ENCODE data around the gene TIMM13. TPM values are rescaled to one million over a fixed set of nuclear protein-coding genes. Genes with fewer than 3 reads are reported as not detected.

The TIMM13 gene
- total RNA-seq, 1 experiment from 2014 or later, result 52.9 TPM

DNA sequence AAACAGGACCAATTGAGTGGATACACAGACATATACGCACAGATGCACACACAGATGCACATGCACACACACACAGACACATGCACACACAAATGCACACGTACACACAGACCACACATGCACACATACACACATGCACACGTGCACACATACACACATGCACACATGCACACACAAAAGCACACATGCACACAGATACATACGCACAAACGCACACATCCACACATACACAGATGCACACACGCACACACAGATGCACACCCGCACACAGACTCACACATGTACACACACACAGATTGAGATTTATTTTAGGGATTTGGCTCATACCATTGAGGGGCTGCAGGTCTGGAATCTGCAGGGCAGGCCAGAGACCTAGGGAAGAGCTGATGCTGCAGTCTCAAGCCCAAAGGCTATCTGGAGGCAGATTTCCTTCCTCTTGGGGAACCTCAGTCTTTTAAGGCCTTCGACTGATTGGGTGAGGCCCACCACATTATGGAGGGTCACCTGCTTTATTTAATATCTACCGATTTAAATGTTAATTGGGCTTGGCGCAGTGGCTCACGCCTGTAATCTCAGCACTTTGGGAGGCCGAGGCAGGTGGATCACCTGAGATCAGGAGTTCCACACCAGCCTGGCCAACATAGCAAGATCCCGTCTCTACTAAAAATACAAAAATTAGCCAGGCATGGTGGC is 44.7 kb downstream of the TIMM13 start:
- no peak for DNase-seq (ENCODE audit: low read depth)

DNA sequence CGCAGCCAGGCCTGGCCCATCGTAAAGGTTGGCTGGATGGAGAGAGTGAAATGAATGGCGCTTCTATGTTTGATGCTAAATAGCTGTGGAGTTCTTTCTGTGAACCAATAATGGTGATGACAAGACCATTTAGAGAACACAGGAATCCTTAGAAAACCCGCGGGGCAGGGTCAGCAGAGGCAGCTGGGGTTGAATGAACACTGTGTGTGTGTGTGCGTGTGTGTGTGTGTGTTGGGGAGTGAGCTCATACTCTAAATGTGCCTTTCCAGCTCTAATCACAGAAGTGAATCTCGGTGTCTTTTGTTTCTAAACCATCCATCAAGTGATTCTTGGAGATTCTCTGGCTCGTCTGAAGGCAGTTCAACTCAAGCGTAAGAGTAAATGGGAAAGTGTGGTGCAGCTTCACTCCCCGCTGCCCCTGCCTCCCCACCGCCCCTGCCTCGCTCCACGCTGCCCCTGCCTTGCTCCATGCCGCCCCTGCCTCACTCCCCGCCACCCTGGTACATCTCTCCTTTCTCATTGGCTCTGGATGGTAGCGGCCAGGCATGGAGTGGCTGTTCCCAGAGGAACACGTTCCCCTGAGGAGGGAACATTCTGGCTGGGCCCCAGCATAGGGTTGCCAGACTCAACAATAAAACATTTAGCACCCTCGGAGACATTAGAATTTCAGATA is 46.1 kb downstream of the TIMM13 start:
- peak; percentile 29 for DNase-seq (ENCODE audit: low read depth)

DNA sequence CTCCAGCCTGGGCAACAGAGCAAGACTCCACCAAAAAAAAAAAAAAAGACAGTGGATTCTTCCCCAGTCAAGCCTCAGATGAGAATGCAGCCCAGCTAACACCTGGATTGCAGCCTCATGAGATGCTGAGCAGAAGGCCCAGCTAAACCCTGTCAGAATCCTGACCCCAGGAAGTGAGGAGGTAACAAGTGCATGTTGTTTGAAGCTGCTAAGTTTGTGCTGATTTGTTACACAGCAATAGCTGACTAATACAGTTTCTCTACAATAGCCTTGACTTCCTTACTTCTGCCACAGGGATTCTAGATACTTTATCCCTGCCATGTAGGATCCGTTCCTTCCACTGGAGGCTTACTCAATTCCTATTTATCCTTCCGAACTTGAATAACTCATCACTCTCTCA is 46.8 kb downstream of the TIMM13 start:
- DNase-seq (ENCODE audit: low read depth), result no peak

DNA sequence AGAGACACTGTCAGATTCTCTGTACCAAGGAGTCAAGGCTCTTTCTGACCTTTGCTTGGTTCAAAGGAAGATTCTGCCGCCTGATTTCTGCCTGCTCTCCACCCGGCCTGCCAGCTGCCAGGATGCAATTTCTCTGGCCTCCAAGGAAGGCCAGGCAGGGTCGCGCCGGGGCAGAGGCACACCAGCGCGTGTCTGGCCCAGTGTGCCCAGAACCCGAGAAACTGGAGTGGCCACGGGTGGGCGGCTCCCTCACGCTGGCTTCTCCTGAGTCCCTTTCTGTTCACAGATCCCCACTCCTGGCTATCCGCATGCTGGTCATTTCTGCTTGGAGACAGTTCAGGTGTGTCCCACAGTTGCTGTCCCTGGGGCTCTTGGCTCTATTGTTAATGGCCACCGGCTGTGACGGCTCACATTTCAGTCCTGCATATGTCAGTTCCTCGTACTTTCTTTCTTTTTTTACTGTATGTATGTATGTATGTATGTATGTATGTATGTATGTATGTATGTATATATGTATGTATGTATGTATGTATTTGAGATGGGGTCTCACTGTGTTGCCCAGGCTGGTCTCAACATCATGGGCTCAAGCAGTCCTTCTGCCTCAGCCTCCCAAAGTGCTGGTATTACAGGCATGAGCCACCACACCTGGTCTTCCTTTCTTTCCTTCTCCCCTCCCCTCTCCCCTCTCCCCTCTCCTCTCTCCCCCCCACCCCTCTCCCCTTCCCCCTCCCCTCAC is 50.4 kb downstream of the TIMM13 start:
- no peak for DNase-seq (ENCODE audit: low read depth)

Other genes starting within 250 kb of the TIMM13 start
- gene PLEKHJ1, start 191.3 kb downstream of the TIMM13 start, total RNA-seq (2014; rRNA removed), result 92.4 and 100 TPM in 2 replicates
- 31.7 and 41.6 TPM in 2 replicates for gene SF3A2, start 190.8 kb downstream of the TIMM13 start, total RNA-seq (2014; rRNA removed)
- gene AMH, start 178.3 kb downstream of the TIMM13 start, total RNA-seq (2014; rRNA removed), result 13.8 and 14.1 TPM in 2 replicates
- gene JSRP1, start 171.2 kb downstream of the TIMM13 start, total RNA-seq (2014; rRNA removed), result 219 TPM in 2 replicates
- gene PEAK3, start 145.4 kb downstream of the TIMM13 start, total RNA-seq (2014; rRNA removed), result 0.19 and 0.63 TPM in 2 replicates
- gene LINGO3, start 119.4 kb downstream of the TIMM13 start, total RNA-seq (2014; rRNA removed), result not detected in 2 replicates
- 195 and 198 TPM in 2 replicates for gene LSM7, start 99.0 kb downstream of the TIMM13 start, total RNA-seq (2014; rRNA removed)
- gene SPPL2B, start 98.9 kb downstream of the TIMM13 start, total RNA-seq (2014; rRNA removed), result 25.3 and 26.1 TPM in 2 replicates
- not detected in 2 replicates for gene TMPRSS9, start 67.3 kb downstream of the TIMM13 start, total RNA-seq (2014; rRNA removed)
- 261 TPM in 2 replicates for gene LMNB2, start 29.4 kb upstream of the TIMM13 start, total RNA-seq (2014; rRNA removed)
- 42.6 and 49.8 TPM in 2 replicates for gene GADD45B, start 48.5 kb upstream of the TIMM13 start, total RNA-seq (2014; rRNA removed)

All from LHCN-M2 (cell line).